Endothelial cell of umbilical vein (primary cell): ENCODE data around the gene ANGPTL1. TPM values are rescaled to one million over a fixed set of nuclear protein-coding genes. Genes with fewer than 3 reads are reported as not detected.

Source experiments
- BruUV-seq: library from RNA; stranded (reverse); fragments of 400-500 nt; replicated peaks from 2 replicates; lab custom pipeline; 2021; lab: Mats Ljungman, UMichigan
- CTCF ChIA-PET: fragments of 300-600, 350-600 bp; sonication (Branson Sonifier 250); formaldehyde crosslinking; loops from one replicate; lab custom pipeline; 2021; ENCODE audit warnings: antibody characterized with exemption, inconsistent platforms; lab: Charles Lee
- POLR2A ChIA-PET: fragments of 300-600, 350-600 bp; sonication (Branson Sonifier 250); formaldehyde crosslinking; loops from one replicate; lab custom pipeline; 2021; ENCODE audit warnings: antibody characterized with exemption, inconsistent platforms; lab: Charles Lee
- DNase-seq: peaks from one replicate; pipeline ENCODE4 v3.0.0-alpha.2; 2011; ENCODE audit warnings: low read depth, low spot score
- FAIRE-seq: peaks from 2 replicates; lab custom pipeline; 2011; peaks lifted over from hg19 to GRCh38; lab: Jason Lieb, UNC
- H2AFZ ChIP-seq: 2 replicates; pipeline ENCODE4 v1.6.0; 2012; ENCODE audit warnings: low read depth, low read length, control low read depth, inconsistent platforms
- H3K27ac ChIP-seq: 2 replicates; pipeline ENCODE4 v1.5.1; 2011; ENCODE audit warnings: low read depth, mild to moderate bottlenecking, control low read depth, low read length, moderate library complexity; ENCODE audit not compliant: insufficient read depth
- H3K27me3 ChIP-seq, 2 experiments: 2 replicates each; pipeline versions ENCODE4 v1.6.0 to v1.6.1; 2011; ENCODE audit warnings: low read length in 2 of 2, mixed read lengths in 1 of 2; ENCODE audit not compliant: control insufficient read depth in 2 of 2, insufficient read depth in 2 of 2
- H3K36me3 ChIP-seq, 2 experiments: 2 replicates in 1 of 2; 3 replicates in 1 of 2; pipeline ENCODE4 v1.5.1; 2011; ENCODE audit warnings: low read length in 2 of 2, mild to moderate bottlenecking in 1 of 2, moderate library complexity in 1 of 2; ENCODE audit not compliant: control insufficient read depth in 2 of 2, insufficient read depth in 2 of 2; ENCODE audit errors: extremely low read depth in 1 of 2
- H3K4me1 ChIP-seq: 3 replicates; pipeline ENCODE4 v1.5.1; 2011; ENCODE audit warnings: mild to moderate bottlenecking, low read length; ENCODE audit not compliant: control insufficient read depth, insufficient read depth; ENCODE audit errors: extremely low read depth
- H3K4me2 ChIP-seq: 2 replicates; pipeline ENCODE4 v1.6.1; 2011; ENCODE audit warnings: low read length, control low read depth, mixed read lengths; ENCODE audit not compliant: insufficient read depth
- H3K4me3 ChIP-seq, 3 experiments: fragments of 200-600 bp in 1 of 3; sonication (generic), shearing (Covaris generic) in 1 of 3; replicated peaks in 1 of 3; 2 replicates each; pipeline ENCODE4 v1.5.1; 2011 to 2016; ENCODE audit warnings: control low read depth in 3 of 3, low read length in 3 of 3, mild to moderate bottlenecking in 2 of 3, inconsistent platforms in 1 of 3, low read depth in 1 of 3, moderate library complexity in 1 of 3; ENCODE audit not compliant: insufficient read depth in 1 of 3
- H3K79me2 ChIP-seq: 2 replicates; pipeline ENCODE4 v1.6.0; 2012; ENCODE audit warnings: low read length, inconsistent platforms; ENCODE audit not compliant: control insufficient read depth, insufficient read depth
- H3K9ac ChIP-seq: replicated peaks from 2 replicates; pipeline ENCODE3; 2011; ENCODE audit warnings: low read length, control low read depth; ENCODE audit not compliant: insufficient read depth; ENCODE audit errors: extremely low read depth
- H3K9me1 ChIP-seq: replicated peaks from 3 replicates; pipeline ENCODE4 v1.6.0; 2011; ENCODE audit warnings: mild to moderate bottlenecking, low read length; ENCODE audit not compliant: control insufficient read depth, insufficient read depth; ENCODE audit errors: extremely low read depth
- H3K9me3 ChIP-seq: replicated peaks from 2 replicates; pipeline ENCODE4 v1.5.1; 2012; ENCODE audit warnings: low read length, inconsistent platforms; ENCODE audit not compliant: control insufficient read depth, insufficient read depth
- H4K20me1 ChIP-seq: replicated peaks from 2 replicates; pipeline ENCODE3; 2011; ENCODE audit warnings: mild to moderate bottlenecking, low read length; ENCODE audit not compliant: control insufficient read depth, insufficient read depth; ENCODE audit errors: extremely low read depth
- CTCF ChIP-seq, 2 donors: IDR thresholded peaks; 1 replicate in 1 of 2; 2 replicates in 1 of 2; pipeline ENCODE4 v1.5.1; 2011; ENCODE audit warnings: low read length in 2 of 2, mild to moderate bottlenecking in 2 of 2, moderate library complexity in 2 of 2, control low read depth in 1 of 2, inconsistent platforms in 1 of 2, low read depth in 1 of 2; ENCODE audit not compliant: insufficient read depth in 1 of 2; ENCODE audit errors: extremely low read depth in 1 of 2
- FOS ChIP-seq: IDR thresholded peaks from 2 replicates; pipeline ENCODE4 v1.6.1; 2011; ENCODE audit warnings: mild to moderate bottlenecking, low read length, moderate library complexity, borderline replicate concordance; ENCODE audit not compliant: insufficient read depth
- GATA2 ChIP-seq: IDR thresholded peaks from 2 replicates; pipeline ENCODE4 v1.7.0; 2011; ENCODE audit warnings: low read depth, mild to moderate bottlenecking, moderate library complexity, mixed read lengths, low read length; ENCODE audit not compliant: insufficient read length, insufficient read depth
- JUN ChIP-seq: IDR thresholded peaks from 2 replicates; pipeline ENCODE4 v1.6.1; 2011; ENCODE audit warnings: borderline replicate concordance, low read depth; ENCODE audit not compliant: insufficient read length, insufficient read depth
- MAX ChIP-seq: IDR thresholded peaks from 2 replicates; pipeline ENCODE4 v1.6.1; 2011; ENCODE audit not compliant: insufficient read depth, insufficient read length
- MYC ChIP-seq: IDR thresholded peaks from one replicate; pipeline ENCODE4 v1.6.1; 2011; ENCODE audit warnings: mild to moderate bottlenecking, low read depth, low read length
- POLR2A ChIP-seq: IDR thresholded peaks from 2 replicates; pipeline ENCODE4 v1.6.1; 2012; ENCODE audit warnings: low read depth, mild to moderate bottlenecking, control low read depth, low read length
- POLR2AphosphoS5 ChIP-seq: IDR thresholded peaks from 2 replicates; pipeline ENCODE4 v1.6.1; 2012; ENCODE audit warnings: low read depth, mild to moderate bottlenecking, control low read depth, low read length, moderate library complexity; ENCODE audit not compliant: insufficient read depth
- dilution Hi-C: fragments of 300-500 bp; cut with MboI; formaldehyde crosslinking; loops from one replicate; pipeline ENCODE4 v1.15.0; 2019; ENCODE audit warnings: low sequenced_read_pairs; ENCODE audit not compliant: extremely low pct_ligation_motif_present
- intact Hi-C: fragments of 100-400 bp; cut with micrococcal nuclease; formaldehyde crosslinking; loops from one replicate; pipeline ENCODE4 v1.10.0; 2022
- polyA plus RNA-seq, 4 experiments: library from polyadenylated mRNA; depleted of rRNA in 3 of 4; stranded (reverse) in 3 of 4; unstranded in 1 of 4; fragments of >200 nt; gene quantifications; 2 replicates each; pipeline versions ENCODE4 v1.2.1 to v1.2.3, GENCODE V29; 2011 to 2012; ENCODE audit warnings: missing spikeins in 1 of 4
- total RNA-seq: library from RNA; stranded (reverse); gene quantifications from 2 replicates; pipeline ENCODE4 v1.2.3, GENCODE V29; 2021

The ANGPTL1 gene
- total and polyA plus RNA-seq, 2 donors (not counting 3 experiments of a cell fraction or from before 2014, with no cell fraction given): 0.15 TPM; not detected in 1

- POLR2A ChIA-PET: no interaction called here
- no peak for FAIRE-seq
- no peak for TF ChIP-seq CTCF (IDR thresholded peaks at IDR 0.05; ENCODE audit: extremely low read depth in 1 of 2, insufficient read depth in 1 of 2, low read depth in 1 of 2, low read length in 2 of 2)
These were observed 8.5 kb downstream of the ANGPTL1 start for GRCh38 chr1:178862416-178862815.

GRCh38 chr1:178857126-178857525 is 13.8 kb downstream of the ANGPTL1 start:
- FAIRE-seq: no peak
- Histone ChIP-seq H3K4me1 (no peaks in the 10 kb centered on the region), H3K9ac (no peak overlapping the region), H3K9me3 (no peaks in the 10 kb centered on the region), H3K36me3 (no peaks in the 10 kb centered on the region), H3K4me3 (no peak overlapping the region), H2AFZ (no peak overlapping the region), H3K4me2 (no peak overlapping the region), H3K9me1 (no peaks in the 10 kb centered on the region), H3K79me2 (no peaks in the 10 kb centered on the region), H3K27me3 (no peaks in the 10 kb centered on the region), H3K27ac (no peak overlapping the region), H4K20me1 (no peaks in the 10 kb centered on the region)
- BruUV-seq: no TSS peak
- dilution Hi-C loops: no loop called here
- TF ChIP-seq GATA2: no peak
- TF ChIP-seq MYC: no peak
- no peak for TF ChIP-seq MAX
- no peak for TF ChIP-seq CTCF (IDR thresholded peaks at IDR 0.05; ENCODE audit: extremely low read depth in 1 of 2, insufficient read depth in 1 of 2, low read depth in 1 of 2, low read length in 2 of 2)
- no peak for TF ChIP-seq POLR2A
- TF ChIP-seq POLR2AphosphoS5: no peak
- no peak for TF ChIP-seq FOS
- TF ChIP-seq JUN: no peak
- ChIA-PET CTCF (interaction anchor here (1.9 kb wide), 1 partner anchor 11 kb away, joined by 17 read pairs; the partner anchor contains the start of gene ANGPTL1), POLR2A (interaction anchor here (0.9 kb wide), 1 partner anchor 13 kb away, joined by 3 read pairs; no protein-coding TSS in a partner anchor)
- no peak for DNase-seq
- intact Hi-C loops: no loop called here

More at GRCh38 chr1:178862416-178862815, 8.5 kb downstream of the ANGPTL1 start:
- CTCF ChIA-PET: interaction anchor here (0.9 to 1.3 kb wide), 5 partner anchors 9 to 319 kb away, joined by 3 to 4 read pairs (median 3); no protein-coding TSS in a partner anchor
- intact Hi-C loops: no loop called here
- H3K79me2 ChIP-seq: no peaks in the 10 kb centered on the region
- no peak overlapping the region for H2AFZ ChIP-seq
- no peaks in the 10 kb centered on the region for H3K9me1 ChIP-seq
- no peak overlapping the region for H3K4me2 ChIP-seq
- dilution Hi-C loops: no loop called here
- H3K4me1 ChIP-seq: peaks cover 5% of the 10 kb centered on the region
- H3K4me3 ChIP-seq: no peak overlapping the region
- no peak overlapping the region for H3K9ac ChIP-seq
- H3K27ac ChIP-seq: no peak overlapping the region
- no peak for DNase-seq
- H3K27me3 ChIP-seq: no peaks in the 10 kb centered on the region
- no peaks in the 10 kb centered on the region for H4K20me1 ChIP-seq
- no TSS peak for BruUV-seq
- no peaks in the 10 kb centered on the region for H3K36me3 ChIP-seq
- no peaks in the 10 kb centered on the region for H3K9me3 ChIP-seq
